Gastroesophageal sphincter (tissue), 4 donors: Measurements from ENCODE around the gene SLC28A1. TPM values are rescaled to one million over a fixed set of nuclear protein-coding genes. Genes with fewer than 3 reads are reported as not detected.

Experiments used
- ATAC-seq: fragments of 150-250 bp; one replicate; pipeline ENCODE4 v1.9.1; 2016; ENCODE audit warnings: mild to moderate bottlenecking, moderate library complexity
- H3K27ac ChIP-seq, 4 donors: fragments of 200-600 bp; sonication (generic) in 3 of 4; 1 replicate in 3 of 4; 2 replicates in 1 of 4; pipeline ENCODE4 v1.5.1; 2016 to 2019
- H3K27me3 ChIP-seq: fragments of 200-600 bp; sonication (generic); one replicate; pipeline ENCODE4 v1.5.1; 2019
- H3K36me3 ChIP-seq, 2 donors: fragments of 200-600 bp; sonication (generic); one replicate each; pipeline ENCODE4 v1.5.1; 2019; ENCODE audit warnings: control low read depth in 1 of 2
- H3K4me1 ChIP-seq, 3 donors: fragments of 200-600 bp; sonication (generic); 1 replicate in 2 of 3; 2 replicates in 1 of 3; pipeline ENCODE4 v1.5.1; 2016 to 2019; ENCODE audit warnings: control low read depth in 2 of 3
- H3K4me3 ChIP-seq, 2 donors: fragments of 200-600 bp; sonication (generic); one replicate each; pipeline ENCODE4 v1.5.1; 2019; ENCODE audit warnings: mild to moderate bottlenecking in 1 of 2, moderate library complexity in 1 of 2
- H3K9me3 ChIP-seq, 3 donors: fragments of 200-600 bp; sonication (generic); one replicate each; pipeline ENCODE4 v1.5.1; 2017 to 2019; ENCODE audit warnings: control low read depth in 2 of 3
- CTCF ChIP-seq, 4 experiments: fragments of 200-600 bp in 2 of 4; fragments of 450-650 bp in 2 of 4; sonication (generic) in 1 of 4; IDR thresholded peaks; one replicate each; pipeline ENCODE4 v1.5.1; 2017 to 2019; ENCODE audit warnings: antibody characterized with exemption in 4 of 4, mild to moderate bottlenecking in 2 of 4, moderate library complexity in 2 of 4
- EP300 ChIP-seq: sonication (generic); formaldehyde crosslinking; IDR thresholded peaks from one replicate; pipeline ENCODE4 v1.6.1; 2017; ENCODE audit warnings: antibody characterized with exemption, mild to moderate bottlenecking
- POLR2A ChIP-seq, 2 donors: fragments of 450-650 bp; IDR thresholded peaks; one replicate each; pipeline ENCODE4 v1.6.1; 2017; ENCODE audit warnings: antibody characterized with exemption in 2 of 2, mild to moderate bottlenecking in 2 of 2, moderate library complexity in 1 of 2
- POLR2AphosphoS5 ChIP-seq: sonication (generic); formaldehyde crosslinking; IDR thresholded peaks from one replicate; pipeline ENCODE4 v1.6.1; 2017; ENCODE audit warnings: antibody characterized with exemption
- WGBS, 2 donors: methylation state at CpG; one replicate each; pipeline ENCODE4 v1.1.5; 2018; ENCODE audit warnings: low coverage in 1 of 2; 5-methylcytosine and 5-hydroxymethylcytosine counted together
- total RNA-seq, 4 donors: library from RNA; depleted of rRNA; stranded (reverse); fragments of >200 nt; gene quantifications; one replicate each; pipeline ENCODE4 v1.1.0, GENCODE V29; 2016

Gene SLC28A1
- total RNA-seq, 4 donors from 2014 or later, result not detected

DNA sequence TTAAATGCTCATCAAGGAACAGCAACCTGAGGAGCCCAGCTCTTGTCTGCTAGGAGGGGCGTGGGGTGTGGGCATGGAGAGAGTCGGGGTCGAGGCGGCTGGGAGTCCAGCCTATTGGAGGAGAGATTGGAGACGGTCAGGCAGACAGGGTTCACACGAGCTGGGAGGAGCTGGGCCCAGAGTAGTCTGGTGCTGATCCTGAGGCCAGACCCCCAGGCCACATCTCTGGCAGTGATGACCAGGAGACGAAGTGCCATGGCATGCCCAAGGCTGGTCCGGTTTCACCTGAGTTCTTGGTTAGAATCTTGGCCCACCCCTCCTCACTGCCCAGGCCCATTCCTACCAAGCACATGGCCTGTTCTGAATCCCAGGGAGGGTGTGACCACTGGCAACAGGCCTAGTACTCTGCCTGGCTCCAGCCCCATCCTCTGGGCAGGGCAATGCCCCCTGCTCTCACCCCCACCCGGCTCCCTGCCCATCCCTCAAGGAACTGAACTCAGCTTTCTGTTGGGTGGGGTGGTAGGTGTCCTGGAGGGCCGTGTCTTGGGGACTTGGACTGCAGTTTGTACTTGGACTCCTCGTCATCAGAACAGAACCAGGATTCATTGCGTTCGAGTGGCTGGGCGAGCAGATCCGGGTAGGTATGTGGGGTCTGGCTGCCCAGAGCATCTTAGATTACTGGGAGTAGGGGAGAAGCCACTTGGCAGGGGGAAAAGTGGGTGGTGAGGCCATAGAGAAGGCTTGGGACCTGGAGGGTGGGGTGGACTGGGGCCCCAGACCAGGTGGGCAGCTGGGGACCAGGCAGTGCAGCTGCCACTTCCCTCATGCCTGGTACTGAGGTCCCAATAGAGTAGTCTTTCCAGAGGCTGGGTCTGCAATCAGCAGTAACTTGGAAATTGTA is 20.8 kb downstream of the SLC28A1 start:
- Histone ChIP-seq H3K27me3 (no peaks in the 10 kb centered on the region), H3K4me3 (no peak overlapping the region), H3K9me3 (no peaks in the 10 kb centered on the region), H3K36me3 (no peaks in the 10 kb centered on the region), H3K27ac (no peak overlapping the region), H3K4me1 (peaks cover 0 to 19% (median 0%) of the 10 kb centered on the region in 3 donors)
- whole genome bisulfite sequencing, 2 donors, result 100% methylated on average over 2 of the region's 15 CpGs; no CpG with 5 or more reads in 1 of the 2 donors
- ATAC-seq, result no peak
- TF ChIP-seq EP300, result no peak
- no peak for TF ChIP-seq POLR2A (IDR thresholded peaks at IDR 0.05)
- TF ChIP-seq CTCF (IDR thresholded peaks at IDR 0.05), result no peak
- TF ChIP-seq POLR2AphosphoS5, result no peak

DNA sequence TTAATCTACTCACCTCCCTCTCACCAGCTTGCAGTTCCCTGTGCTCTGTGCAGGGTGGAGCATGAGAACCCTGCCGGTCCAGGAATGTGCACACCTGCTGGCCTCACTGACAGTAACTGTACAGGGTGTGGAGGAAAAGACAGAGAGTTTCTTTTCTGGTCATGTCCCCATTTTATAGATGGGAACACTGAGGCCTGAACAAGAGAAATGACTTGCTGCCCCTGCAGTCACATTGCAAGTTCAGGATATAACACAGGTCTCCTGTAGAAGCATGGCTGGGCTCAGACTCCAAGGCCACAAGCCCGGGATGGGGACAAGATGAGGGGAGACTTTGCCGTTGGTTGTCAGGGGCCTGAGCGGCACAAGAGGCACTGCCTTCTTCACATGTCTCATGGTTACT is 23.3 kb downstream of the SLC28A1 start:
- peaks cover 3 to 42% (median 21%) of the 10 kb centered on the region in 3 donors for H3K4me1 ChIP-seq
- WGBS, 2 donors, result 97% methylated on average over 4 of the region's 4 CpGs
- ATAC-seq, result no peak

DNA sequence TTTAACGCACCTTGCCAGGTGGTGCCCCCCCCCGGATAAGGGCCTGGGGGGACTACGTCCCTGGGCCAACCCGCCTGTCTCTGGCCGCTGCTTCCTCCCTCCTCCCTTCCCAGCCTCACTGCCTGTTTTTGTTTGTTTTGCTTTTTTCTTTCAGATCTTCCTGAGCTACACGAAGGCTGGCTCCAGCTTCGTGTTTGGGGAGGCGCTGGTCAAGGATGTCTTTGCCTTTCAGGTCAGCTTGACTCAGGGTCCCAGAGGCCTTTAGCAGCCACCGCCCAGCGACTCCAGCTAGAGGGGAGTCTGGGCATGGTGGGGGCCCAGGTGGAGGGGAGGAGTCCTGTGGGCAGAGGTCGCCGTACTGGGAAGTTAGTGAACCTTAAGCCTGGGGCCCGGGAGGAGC is 24.1 kb downstream of the SLC28A1 start:
- Histone ChIP-seq H3K4me1 (peaks cover 3 to 50% (median 26%) of the 10 kb centered on the region in 3 donors), H3K36me3 (no peaks in the 10 kb centered on the region), H3K27ac (no peak overlapping the region), H3K9me3 (no peaks in the 10 kb centered on the region), H3K27me3 (no peaks in the 10 kb centered on the region), H3K4me3 (no peak overlapping the region)
- TF ChIP-seq CTCF (IDR thresholded peaks at IDR 0.05) (no peak), POLR2AphosphoS5 (no peak), POLR2A (IDR thresholded peaks at IDR 0.05) (no peak), EP300 (no peak)
- 77 to 95% methylated on average over 4 to 9 of the region's 13 CpGs for WGBS, 2 donors
- ATAC-seq, result no peak

More for the DNA sequence above, 23.3 kb downstream of the SLC28A1 start:
- TF ChIP-seq POLR2AphosphoS5, result no peak
- no peak for TF ChIP-seq POLR2A (IDR thresholded peaks at IDR 0.05)
- no peak for TF ChIP-seq EP300
- no peak for TF ChIP-seq CTCF (IDR thresholded peaks at IDR 0.05)
- no peaks in the 10 kb centered on the region for H3K36me3 ChIP-seq
- no peaks in the 10 kb centered on the region for H3K27me3 ChIP-seq
- H3K4me3 ChIP-seq, result no peak overlapping the region
- H3K27ac ChIP-seq, result no peak overlapping the region
- H3K9me3 ChIP-seq, result no peaks in the 10 kb centered on the region

DNA sequence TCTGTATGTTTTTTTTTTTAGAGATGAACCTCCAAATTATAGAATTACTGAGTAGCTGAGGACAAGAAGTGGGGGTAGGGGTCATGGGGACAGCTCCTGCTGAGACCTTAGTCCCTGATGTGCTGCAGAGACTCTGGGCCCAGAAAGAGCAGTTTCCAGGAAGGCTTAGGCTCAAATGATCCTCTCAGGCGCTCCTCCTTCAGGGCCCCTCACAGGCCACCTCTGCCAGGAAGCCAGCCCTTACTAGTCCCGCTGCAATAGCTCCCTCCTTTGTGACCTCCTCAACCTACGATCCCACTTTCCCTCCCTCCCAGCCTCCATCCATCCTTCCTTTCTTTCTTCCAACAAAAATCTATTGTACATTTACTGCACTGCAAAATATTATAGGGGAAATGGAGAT is 24.6 kb downstream of the SLC28A1 start:
- Histone ChIP-seq H3K9me3 (no peaks in the 10 kb centered on the region), H3K27ac (no peak overlapping the region), H3K27me3 (no peaks in the 10 kb centered on the region), H3K4me1 (peaks cover 3 to 45% (median 26%) of the 10 kb centered on the region in 3 donors), H3K4me3 (no peak overlapping the region), H3K36me3 (no peaks in the 10 kb centered on the region)
- no peak for TF ChIP-seq EP300
- TF ChIP-seq CTCF (IDR thresholded peaks at IDR 0.05), result no peak
- no peak for TF ChIP-seq POLR2A (IDR thresholded peaks at IDR 0.05)
- TF ChIP-seq POLR2AphosphoS5, result no peak
- 97 to 100% methylated on average over 2 to 3 of the region's 3 CpGs for WGBS, 2 donors
- ATAC-seq, result no peak

DNA sequence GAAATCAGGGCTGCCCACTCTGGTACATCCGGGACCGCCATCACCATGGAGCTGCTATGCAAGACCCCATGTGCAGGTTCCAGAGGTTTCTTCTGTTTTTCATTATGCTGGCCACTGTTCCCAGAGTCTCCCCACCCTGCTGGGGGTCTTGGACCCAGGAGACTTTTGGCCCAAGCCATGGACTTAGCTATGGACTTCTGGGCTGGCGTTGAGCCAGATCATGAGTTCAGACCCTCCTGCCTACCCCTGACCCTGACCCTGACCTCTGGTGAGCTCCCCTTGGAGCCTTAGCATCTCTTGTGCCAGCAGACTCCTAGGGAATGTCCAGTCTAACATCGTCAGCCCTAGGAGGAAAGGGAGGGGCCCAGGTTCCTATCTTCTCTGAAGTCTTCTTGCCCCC is 25.3 kb downstream of the SLC28A1 start:
- H3K36me3 ChIP-seq, result no peaks in the 10 kb centered on the region
- peaks cover 3 to 44% (median 26%) of the 10 kb centered on the region in 3 donors for H3K4me1 ChIP-seq
- ATAC-seq, result no peak
- WGBS, 2 donors, result 50 to 100% methylated on average over 1 to 2 of the region's 4 CpGs
- TF ChIP-seq POLR2AphosphoS5 (no peak), CTCF (IDR thresholded peaks at IDR 0.05) (no peak), POLR2A (IDR thresholded peaks at IDR 0.05) (no peak), EP300 (no peak)
- H3K27me3 ChIP-seq, result no peaks in the 10 kb centered on the region
- H3K9me3 ChIP-seq, result no peaks in the 10 kb centered on the region
- no peak overlapping the region for H3K27ac ChIP-seq
- no peak overlapping the region for H3K4me3 ChIP-seq
